Measurements from ENCODE around the gene LIPA. TPM values are rescaled to one million over a fixed set of nuclear protein-coding genes. Genes with fewer than 3 reads are reported as not detected.

Gene LIPA
- total RNA-seq, 4 donors from 2014 or later = 19.9 to 64.1 (median 28.8) TPM

DNA sequence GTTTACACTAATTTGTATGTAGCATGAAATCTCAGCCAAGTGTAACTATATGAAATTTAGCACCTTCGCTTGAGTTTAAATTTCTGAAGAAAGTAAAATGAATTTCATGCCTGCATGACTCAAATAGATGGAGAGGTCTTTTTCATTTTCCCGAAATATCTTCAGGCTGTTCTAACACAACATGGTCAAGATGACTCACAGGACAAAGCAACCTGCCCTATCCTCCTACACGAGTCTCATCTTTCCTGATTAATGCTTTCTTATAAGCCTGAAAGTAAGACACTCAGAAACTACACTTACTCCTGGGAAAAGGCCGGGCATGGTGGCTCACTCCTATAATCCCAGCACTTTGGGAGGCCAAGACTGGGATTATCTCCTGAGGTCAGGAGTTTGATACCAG lies 85.7 kb downstream of the LIPA start:
- peak overlapping the region; percentile 59 to 84 (median 74) for H3K27ac ChIP-seq
- intact Hi-C loops (cut with DNase I) = no loop called here
- peaks cover 5 to 66% (median 41%) of the 10 kb centered on the region in 3 donors for H3K4me1 ChIP-seq
- no peak for DNase-seq
- no peak overlapping the region for H3K4me3 ChIP-seq
- TF ChIP-seq POLR2A (IDR thresholded peaks at IDR 0.05) = no peak
- TF ChIP-seq, protein P1, sequence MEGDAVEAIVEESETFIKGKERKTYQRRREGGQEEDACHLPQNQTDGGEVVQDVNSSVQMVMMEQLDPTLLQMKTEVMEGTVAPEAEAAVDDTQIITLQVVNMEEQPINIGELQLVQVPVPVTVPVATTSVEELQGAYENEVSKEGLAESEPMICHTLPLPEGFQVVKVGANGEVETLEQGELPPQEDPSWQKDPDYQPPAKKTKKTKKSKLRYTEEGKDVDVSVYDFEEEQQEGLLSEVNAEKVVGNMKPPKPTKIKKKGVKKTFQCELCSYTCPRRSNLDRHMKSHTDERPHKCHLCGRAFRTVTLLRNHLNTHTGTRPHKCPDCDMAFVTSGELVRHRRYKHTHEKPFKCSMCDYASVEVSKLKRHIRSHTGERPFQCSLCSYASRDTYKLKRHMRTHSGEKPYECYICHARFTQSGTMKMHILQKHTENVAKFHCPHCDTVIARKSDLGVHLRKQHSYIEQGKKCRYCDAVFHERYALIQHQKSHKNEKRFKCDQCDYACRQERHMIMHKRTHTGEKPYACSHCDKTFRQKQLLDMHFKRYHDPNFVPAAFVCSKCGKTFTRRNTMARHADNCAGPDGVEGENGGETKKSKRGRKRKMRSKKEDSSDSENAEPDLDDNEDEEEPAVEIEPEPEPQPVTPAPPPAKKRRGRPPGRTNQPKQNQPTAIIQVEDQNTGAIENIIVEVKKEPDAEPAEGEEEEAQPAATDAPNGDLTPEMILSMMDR (IDR thresholded peaks at IDR 0.05) = no peak
- H3K9me3 ChIP-seq = no peaks in the 10 kb centered on the region
- H3K27me3 ChIP-seq = no peaks in the 10 kb centered on the region
- WGBS, 2 donors = 30 to 31% methylated on average over 4 of the region's 4 CpGs
- H3K36me3 ChIP-seq = no peaks in the 10 kb centered on the region

DNA sequence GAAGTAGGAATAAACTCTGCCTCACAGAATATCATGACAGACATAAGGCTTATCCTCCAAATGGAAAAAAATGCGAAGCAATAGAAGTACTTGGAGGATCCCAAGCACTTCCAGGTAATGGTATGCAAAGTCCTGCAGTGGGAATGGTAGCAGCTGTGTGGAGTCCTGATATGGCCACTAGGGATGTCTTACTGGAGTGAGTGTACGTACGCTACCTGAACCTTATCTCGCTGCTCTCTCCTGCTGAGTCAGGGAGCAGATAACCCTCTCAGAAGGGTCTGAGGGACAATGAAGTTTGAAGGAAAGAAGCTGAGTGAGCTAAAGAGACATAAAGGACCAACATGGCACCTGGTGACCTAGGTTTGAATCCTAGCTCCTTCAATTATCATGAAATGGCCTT lies 86.7 kb downstream of the LIPA start:
- intact Hi-C loops (cut with DNase I) = no loop called here
- no peaks in the 10 kb centered on the region for H3K27me3 ChIP-seq
- 80 to 97% methylated on average over 4 of the region's 4 CpGs for WGBS, 2 donors
- TF ChIP-seq, protein P1 (IDR thresholded peaks at IDR 0.05) = no peak
- TF ChIP-seq POLR2A (IDR thresholded peaks at IDR 0.05) = no peak
- H3K36me3 ChIP-seq = no peaks in the 10 kb centered on the region
- peaks cover 5 to 69% (median 41%) of the 10 kb centered on the region in 3 donors for H3K4me1 ChIP-seq
- no peak for DNase-seq
- H3K9me3 ChIP-seq = no peaks in the 10 kb centered on the region
- H3K27ac ChIP-seq = peak overlapping the region in 2 of 4 donors; percentile 76 to 79
- H3K4me3 ChIP-seq = no peak overlapping the region

DNA sequence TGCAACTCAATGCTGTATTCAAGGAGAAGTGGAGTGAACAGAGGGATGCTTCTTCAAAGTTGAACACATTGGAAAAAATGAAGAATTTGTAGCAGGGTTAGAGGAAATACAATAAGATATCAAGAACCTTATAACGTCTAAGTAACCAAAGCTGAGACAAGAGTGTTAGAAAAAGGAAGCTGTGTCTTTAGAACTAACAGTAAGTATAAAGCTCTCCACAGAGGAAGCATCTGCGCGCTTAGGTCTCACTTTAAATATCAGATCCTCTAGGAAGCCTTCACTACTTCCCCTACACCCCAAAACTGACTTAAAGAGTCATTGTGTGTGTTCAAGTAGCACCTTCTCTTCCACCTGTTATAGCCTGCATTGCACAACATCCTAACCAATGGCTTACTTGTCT lies 87.5 kb downstream of the LIPA start:
- no peak for DNase-seq
- peak overlapping the region; percentile 60 to 79 (median 72) for H3K27ac ChIP-seq
- H3K4me3 ChIP-seq = peak overlapping the region in 1 of 4 donors; percentile 35
- 53 to 55% methylated on average over 3 of the region's 3 CpGs for WGBS, 2 donors
- no peaks in the 10 kb centered on the region for H3K36me3 ChIP-seq
- intact Hi-C loops (cut with DNase I) = no loop called here
- no peaks in the 10 kb centered on the region for H3K9me3 ChIP-seq
- peaks cover 5 to 70% (median 41%) of the 10 kb centered on the region in 3 donors for H3K4me1 ChIP-seq
- TF ChIP-seq, protein P1 (IDR thresholded peaks at IDR 0.05) = no peak
- TF ChIP-seq POLR2A (IDR thresholded peaks at IDR 0.05) = no peak
- no peaks in the 10 kb centered on the region for H3K27me3 ChIP-seq

Other genes starting within 250 kb of the LIPA start
- gene CH25H, start 44.5 kb downstream of the LIPA start, total RNA-seq = 10 to 100 TPM in 2 of 4 donors, 1 to 10 TPM in 2; 6.4 to 27.8 (median 11.5) TPM
- 1 to 10 TPM in 2 of 4 donors, under 1 TPM in 2; 0.26 to 3.0 (median 1.5) TPM for gene IFIT2, start 50.3 kb upstream of the LIPA start, total RNA-seq
- 10 to 100 TPM in 1 of 4 donors, 1 to 10 TPM in 3; 1.0 to 14.6 (median 4.2) TPM for gene IFIT3, start 76.2 kb upstream of the LIPA start, total RNA-seq
- gene IFIT1B, start 126.3 kb upstream of the LIPA start, total RNA-seq = not detected
- gene IFIT1, start 140.8 kb upstream of the LIPA start, total RNA-seq = 10 to 100 TPM in 1 of 4 donors, 1 to 10 TPM in 2, under 1 TPM in 1; 0.61 to 12.3 (median 2.6) TPM
- gene IFIT5, start 162.8 kb upstream of the LIPA start, total RNA-seq = 10 to 100 TPM in 1 of 4 donors, 1 to 10 TPM in 3; 4.2 to 12.4 (median 6.5) TPM